ENCODE results near the gene BIRC7.

DNA sequence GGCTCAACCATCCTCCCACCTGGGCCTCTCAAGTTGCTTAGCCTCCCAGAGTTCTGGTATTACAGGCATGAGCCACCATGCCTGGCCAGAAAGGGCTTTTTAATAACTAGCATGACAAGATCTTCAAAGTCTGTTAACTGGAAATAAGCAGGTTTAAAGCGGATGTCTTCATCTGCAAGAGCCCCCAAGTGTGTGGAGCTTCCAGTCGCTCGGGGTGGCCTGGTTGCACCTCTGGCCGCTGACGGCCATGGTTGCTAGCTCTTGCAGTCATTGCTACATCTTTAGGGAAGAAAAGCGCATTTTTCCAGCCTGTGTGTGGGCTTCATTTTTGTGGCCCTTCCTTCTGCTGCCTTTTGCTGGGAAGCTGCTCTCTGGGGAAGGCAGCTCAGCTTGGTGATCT, 44.7 kb downstream of the BIRC7 start:
- no peak for TF ChIP-seq CTCF (conservative IDR thresholded peaks at IDR 0.05)
- no peak for TF ChIP-seq ZFX (IDR thresholded peaks at IDR 0.05)
